Mesothelial cell of epicardium (in vitro differentiated cells): ENCODE results near the gene KIRREL3. TPM values are rescaled to one million over a fixed set of nuclear protein-coding genes. Genes with fewer than 3 reads are reported as not detected.

ENCODE experiments used
- DNase-seq, 2 experiments: peaks; one replicate each; pipeline ENCODE4 v3.0.0; 2021; ENCODE audit warnings: low spot score in 2 of 2; ENCODE audit not compliant: unreplicated experiment in 2 of 2
- H3K27ac Mint-ChIP-seq: 2 replicates; pipeline ENCODE4 v1.8.0; 2021; ENCODE audit warnings: mixed read lengths
- H3K27me3 Mint-ChIP-seq: 2 replicates; pipeline ENCODE4 v1.8.0; 2021; ENCODE audit warnings: low read depth, mixed read lengths
- H3K36me3 Mint-ChIP-seq: 2 replicates; pipeline ENCODE4 v1.8.0; 2021; ENCODE audit warnings: mixed read lengths
- H3K4me1 Mint-ChIP-seq: 2 replicates; pipeline ENCODE4 v1.8.0; 2021; ENCODE audit warnings: mixed read lengths
- H3K4me3 Mint-ChIP-seq: 2 replicates; pipeline ENCODE4 v1.8.0; 2021; ENCODE audit warnings: mild to moderate bottlenecking, moderate library complexity, mixed read lengths
- H3K9me3 Mint-ChIP-seq: 2 replicates; pipeline ENCODE4 v1.8.0; 2021; ENCODE audit warnings: mixed read lengths
- CTCF ChIP-seq: fragments of 200-600 bp; sonication (generic); IDR thresholded peaks from one replicate; pipeline ENCODE4 v1.5.0; 2021; ENCODE audit warnings: antibody characterized with exemption; ENCODE audit not compliant: unreplicated experiment
- total RNA-seq: library from RNA; stranded (reverse); gene quantifications from 3 replicates; pipeline ENCODE4 v1.2.1, GENCODE V29; 2021

KIRREL3 gene
- total RNA-seq, 1 donor from 2014 or later: 0.31 TPM

GRCh38 chr11:126476977-126477376 is 523.6 kb downstream of the KIRREL3 start:
- Mint-ChIP-seq H3K27ac (no peak overlapping the region), H3K4me1 (peaks cover 5% of the 10 kb centered on the region), H3K9me3 (no peaks in the 10 kb centered on the region), H3K36me3 (no peaks in the 10 kb centered on the region), H3K27me3 (peaks cover 17% of the 10 kb centered on the region), H3K4me3 (no peak overlapping the region)
- TF ChIP-seq CTCF: no peak
- no peak for DNase-seq

- no peak for TF ChIP-seq CTCF
- Mint-ChIP-seq H3K36me3 (no peaks in the 10 kb centered on the region), H3K27me3 (peaks cover 17% of the 10 kb centered on the region), H3K27ac (no peak overlapping the region), H3K4me1 (peaks cover 5% of the 10 kb centered on the region), H3K9me3 (no peaks in the 10 kb centered on the region), H3K4me3 (no peak overlapping the region)
- no peak for DNase-seq
These were observed 524.2 kb downstream of the KIRREL3 start for GRCh38 chr11:126476266-126476924.

GRCh38 chr11:126475014-126475991 is 525.3 kb downstream of the KIRREL3 start:
- H3K27me3 Mint-ChIP-seq: peaks cover 17% of the 10 kb centered on the region
- no peak overlapping the region for H3K4me3 Mint-ChIP-seq
- H3K27ac Mint-ChIP-seq: no peak overlapping the region
- H3K9me3 Mint-ChIP-seq: no peaks in the 10 kb centered on the region
- no peaks in the 10 kb centered on the region for H3K36me3 Mint-ChIP-seq
- DNase-seq: no peak
- peaks cover 3% of the 10 kb centered on the region for H3K4me1 Mint-ChIP-seq
- no peak for TF ChIP-seq CTCF

GRCh38 chr11:126474220-126474619 is 526.4 kb downstream of the KIRREL3 start:
- H3K36me3 Mint-ChIP-seq: no peaks in the 10 kb centered on the region
- no peaks in the 10 kb centered on the region for H3K4me1 Mint-ChIP-seq
- no peak for TF ChIP-seq CTCF
- DNase-seq: no peak
- H3K9me3 Mint-ChIP-seq: no peaks in the 10 kb centered on the region
- H3K4me3 Mint-ChIP-seq: no peak overlapping the region
- peaks cover 19% of the 10 kb centered on the region for H3K27me3 Mint-ChIP-seq
- no peak overlapping the region for H3K27ac Mint-ChIP-seq

- no peaks in the 10 kb centered on the region for H3K9me3 Mint-ChIP-seq
- H3K27ac Mint-ChIP-seq: no peak overlapping the region
- no peak for TF ChIP-seq CTCF
- no peak overlapping the region for H3K4me3 Mint-ChIP-seq
- no peaks in the 10 kb centered on the region for H3K4me1 Mint-ChIP-seq
- DNase-seq: no peak
- H3K36me3 Mint-ChIP-seq: no peaks in the 10 kb centered on the region
- H3K27me3 Mint-ChIP-seq: peaks cover 16% of the 10 kb centered on the region
These were observed 527.3 kb downstream of the KIRREL3 start for GRCh38 chr11:126473269-126473668.
